NT2/D1 (cell line): ENCODE measurements around the gene C2CD2.

ENCODE experiments used
- SUZ12 ChIP-seq: IDR thresholded peaks from 2 replicates; pipeline ENCODE4 v1.6.1; 2011; ENCODE audit not compliant: insufficient read length, insufficient read depth; ENCODE audit errors: extremely low read depth
- YY1 ChIP-seq: IDR thresholded peaks from 2 replicates; pipeline ENCODE4 v1.6.1; 2011; ENCODE audit not compliant: insufficient read length, insufficient read depth
- ZNF274 ChIP-seq: IDR thresholded peaks from 2 replicates; pipeline ENCODE4 v1.6.1; 2011; ENCODE audit warnings: mild to moderate bottlenecking, low read depth, low read length

GRCh38 chr21:41875086-41875485 is 78.7 kb downstream of the C2CD2 start:
- TF ChIP-seq ZNF274: no peak
- no peak for TF ChIP-seq YY1
- TF ChIP-seq SUZ12: no peak
